Panc1 (cell line): ENCODE measurements around the gene LGI2. TPM values are rescaled to one million over a fixed set of nuclear protein-coding genes. Genes with fewer than 3 reads are reported as not detected.

ENCODE experiments used
- ATAC-seq: fragments of 200-7000 bp; cut with Tn5 transposase; 2 replicates; pipeline ENCODE4 v1.9.1; 2020; ENCODE audit warnings: mild to moderate bottlenecking, moderate library complexity
- BruUV-seq: library from RNA; stranded (reverse); fragments of 400-500 nt; replicated peaks from 2 replicates; lab custom pipeline; 2021; lab: Mats Ljungman, UMichigan
- CTCF ChIA-PET: fragments of 300-600 bp; sonication (Branson Sonifier 250); formaldehyde crosslinking; loops from one replicate; lab custom pipeline; 2022; ENCODE audit warnings: antibody characterized with exemption; lab: Charles Lee
- POLR2A ChIA-PET: fragments of 300-600 bp; sonication (Branson Sonifier 250); formaldehyde crosslinking; loops from one replicate; lab custom pipeline; 2022; ENCODE audit warnings: antibody characterized with exemption; lab: Charles Lee
- DNase-seq: peaks from one replicate; pipeline ENCODE4 v3.0.0-alpha.2; 2010; ENCODE audit warnings: low read depth, low spot score
- H3K27ac ChIP-seq: 2 replicates; pipeline ENCODE4 v1.5.1; 2011; ENCODE audit warnings: mild to moderate bottlenecking, low read length, inconsistent platforms
- H3K27me3 ChIP-seq: fragments of 200-500 bp; sonication (Bioruptor generic); 2 replicates; pipeline ENCODE4 v1.6.0; 2014; ENCODE audit warnings: low read length, inconsistent platforms; ENCODE audit not compliant: control insufficient read depth, insufficient read depth
- H3K36me3 ChIP-seq: fragments of 200-500 bp; sonication (Bioruptor generic); 2 replicates; pipeline ENCODE4 v1.5.1; 2014; ENCODE audit warnings: inconsistent platforms, mild to moderate bottlenecking, low read length, moderate library complexity; ENCODE audit not compliant: control insufficient read depth, insufficient read depth
- H3K4me1 ChIP-seq: 2 replicates; pipeline ENCODE4 v1.5.1; 2011; ENCODE audit warnings: inconsistent platforms, mild to moderate bottlenecking, low read length, moderate library complexity; ENCODE audit not compliant: control insufficient read depth, insufficient read depth
- H3K4me3 ChIP-seq, 2 experiments: 2 replicates each; pipeline ENCODE4 v1.5.1; 2011 to 2012; ENCODE audit warnings: low read depth in 2 of 2, low read length in 2 of 2, mild to moderate bottlenecking in 2 of 2, inconsistent platforms in 1 of 2, moderate library complexity in 1 of 2
- H3K9me3 ChIP-seq: fragments of 200-500 bp; sonication (Bioruptor generic); 2 replicates; pipeline ENCODE4 v1.5.1; 2014; ENCODE audit warnings: low read depth, mild to moderate bottlenecking, inconsistent platforms, low read length, moderate library complexity; ENCODE audit not compliant: control insufficient read depth, insufficient read depth
- POLR2AphosphoS5 ChIP-seq: IDR thresholded peaks from 2 replicates; pipeline ENCODE4 v1.6.1; 2012; ENCODE audit warnings: mild to moderate bottlenecking, low read depth, low read length, moderate library complexity
- SIN3A ChIP-seq: IDR thresholded peaks from 2 replicates; pipeline ENCODE4 v1.6.1; 2012; ENCODE audit warnings: low read depth, mild to moderate bottlenecking, low read length, moderate library complexity, borderline replicate concordance; ENCODE audit not compliant: insufficient read depth
- TCF7L2 ChIP-seq: IDR thresholded peaks from 2 replicates; pipeline ENCODE4 v1.6.1; 2011; ENCODE audit warnings: mild to moderate bottlenecking, low read depth, low read length, inconsistent platforms
- in situ Hi-C: cut with HindIII; loops from 2 replicates; pipeline ENCODE4 v1.10.0; 2016; ENCODE audit warnings: low sequenced_read_pairs, low pct_unique_long_range_greater_than_20kb
- intact Hi-C: fragments of 100-400 bp; cut with micrococcal nuclease; formaldehyde crosslinking; loops from one replicate; pipeline ENCODE4 v1.10.0; 2022; ENCODE audit not compliant: unreplicated experiment
- total RNA-seq: library from RNA; stranded (reverse); gene quantifications from one replicate; pipeline ENCODE4 v1.2.1, GENCODE V29; 2021; ENCODE audit not compliant: unreplicated experiment
- TF ChIP-seq, protein P1 (sequence below): fragments of 450-650 bp; IDR thresholded peaks from 2 replicates; pipeline ENCODE4 v1.5.1; 2017; ENCODE audit warnings: mild to moderate bottlenecking
- TF ChIP-seq, protein P2 (sequence below), 2 experiments: IDR thresholded peaks; 2 replicates each; pipeline ENCODE4 v1.6.1; 2011 to 2012; ENCODE audit warnings: low read depth in 2 of 2, control low read depth in 1 of 2, low read length in 1 of 2, mild to moderate bottlenecking in 1 of 2, moderate library complexity in 1 of 2; ENCODE audit not compliant: insufficient read depth in 1 of 2

The LGI2 gene
- total RNA-seq, 1 experiment from 2014 or later: not detected

- no peaks in the 10 kb centered on the region for H3K9me3 ChIP-seq
- ChIA-PET POLR2A (no interaction called here), CTCF (no interaction called here)
- H3K36me3 ChIP-seq: no peaks in the 10 kb centered on the region
- BruUV-seq: no TSS peak
- H3K27me3 ChIP-seq: no peaks in the 10 kb centered on the region
- ATAC-seq (no peak), DNase-seq (no peak)
- no peak overlapping the region for H3K4me3 ChIP-seq
- no peak overlapping the region for H3K27ac ChIP-seq
- no peak for TF ChIP-seq SIN3A
- no peaks in the 10 kb centered on the region for H3K4me1 ChIP-seq
- in situ Hi-C loops: no loop called here
- intact Hi-C loops: no loop called here
Measured at GRCh38 chr4:25076625-25077398, 46.1 kb upstream of the LGI2 start.

DNA sequence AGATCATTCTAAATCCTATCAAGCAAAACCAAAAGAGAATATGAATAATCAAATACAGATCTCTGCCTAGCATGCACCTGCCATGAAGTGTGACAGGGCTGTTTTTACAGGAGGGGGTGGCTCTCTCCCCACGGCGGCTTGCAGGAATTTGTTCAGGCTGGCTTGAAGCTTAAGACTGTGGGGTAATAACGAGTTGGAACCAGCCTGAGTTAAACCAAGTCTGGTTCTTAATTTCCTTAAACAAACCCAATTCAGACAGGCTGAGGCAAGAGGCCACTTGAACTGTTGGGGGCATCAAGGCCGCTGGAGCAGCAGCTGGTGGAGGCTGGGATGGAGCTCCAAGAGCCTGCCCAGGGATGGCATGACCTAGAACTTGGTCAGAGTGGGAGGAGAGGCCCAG, 45.1 kb upstream of the LGI2 start:
- in situ Hi-C loops: no loop called here
- no peak for DNase-seq
- Histone ChIP-seq H3K4me3 (no peak overlapping the region), H3K27ac (no peak overlapping the region), H3K36me3 (no peaks in the 10 kb centered on the region), H3K4me1 (no peaks in the 10 kb centered on the region), H3K27me3 (no peaks in the 10 kb centered on the region), H3K9me3 (no peaks in the 10 kb centered on the region)
- ChIA-PET CTCF (no interaction called here), POLR2A (no interaction called here)
- intact Hi-C loops: no loop called here
- ATAC-seq: no peak
- no TSS peak for BruUV-seq
- TF ChIP-seq, protein P1, sequence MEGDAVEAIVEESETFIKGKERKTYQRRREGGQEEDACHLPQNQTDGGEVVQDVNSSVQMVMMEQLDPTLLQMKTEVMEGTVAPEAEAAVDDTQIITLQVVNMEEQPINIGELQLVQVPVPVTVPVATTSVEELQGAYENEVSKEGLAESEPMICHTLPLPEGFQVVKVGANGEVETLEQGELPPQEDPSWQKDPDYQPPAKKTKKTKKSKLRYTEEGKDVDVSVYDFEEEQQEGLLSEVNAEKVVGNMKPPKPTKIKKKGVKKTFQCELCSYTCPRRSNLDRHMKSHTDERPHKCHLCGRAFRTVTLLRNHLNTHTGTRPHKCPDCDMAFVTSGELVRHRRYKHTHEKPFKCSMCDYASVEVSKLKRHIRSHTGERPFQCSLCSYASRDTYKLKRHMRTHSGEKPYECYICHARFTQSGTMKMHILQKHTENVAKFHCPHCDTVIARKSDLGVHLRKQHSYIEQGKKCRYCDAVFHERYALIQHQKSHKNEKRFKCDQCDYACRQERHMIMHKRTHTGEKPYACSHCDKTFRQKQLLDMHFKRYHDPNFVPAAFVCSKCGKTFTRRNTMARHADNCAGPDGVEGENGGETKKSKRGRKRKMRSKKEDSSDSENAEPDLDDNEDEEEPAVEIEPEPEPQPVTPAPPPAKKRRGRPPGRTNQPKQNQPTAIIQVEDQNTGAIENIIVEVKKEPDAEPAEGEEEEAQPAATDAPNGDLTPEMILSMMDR: no peak
- TF ChIP-seq, protein P2, sequence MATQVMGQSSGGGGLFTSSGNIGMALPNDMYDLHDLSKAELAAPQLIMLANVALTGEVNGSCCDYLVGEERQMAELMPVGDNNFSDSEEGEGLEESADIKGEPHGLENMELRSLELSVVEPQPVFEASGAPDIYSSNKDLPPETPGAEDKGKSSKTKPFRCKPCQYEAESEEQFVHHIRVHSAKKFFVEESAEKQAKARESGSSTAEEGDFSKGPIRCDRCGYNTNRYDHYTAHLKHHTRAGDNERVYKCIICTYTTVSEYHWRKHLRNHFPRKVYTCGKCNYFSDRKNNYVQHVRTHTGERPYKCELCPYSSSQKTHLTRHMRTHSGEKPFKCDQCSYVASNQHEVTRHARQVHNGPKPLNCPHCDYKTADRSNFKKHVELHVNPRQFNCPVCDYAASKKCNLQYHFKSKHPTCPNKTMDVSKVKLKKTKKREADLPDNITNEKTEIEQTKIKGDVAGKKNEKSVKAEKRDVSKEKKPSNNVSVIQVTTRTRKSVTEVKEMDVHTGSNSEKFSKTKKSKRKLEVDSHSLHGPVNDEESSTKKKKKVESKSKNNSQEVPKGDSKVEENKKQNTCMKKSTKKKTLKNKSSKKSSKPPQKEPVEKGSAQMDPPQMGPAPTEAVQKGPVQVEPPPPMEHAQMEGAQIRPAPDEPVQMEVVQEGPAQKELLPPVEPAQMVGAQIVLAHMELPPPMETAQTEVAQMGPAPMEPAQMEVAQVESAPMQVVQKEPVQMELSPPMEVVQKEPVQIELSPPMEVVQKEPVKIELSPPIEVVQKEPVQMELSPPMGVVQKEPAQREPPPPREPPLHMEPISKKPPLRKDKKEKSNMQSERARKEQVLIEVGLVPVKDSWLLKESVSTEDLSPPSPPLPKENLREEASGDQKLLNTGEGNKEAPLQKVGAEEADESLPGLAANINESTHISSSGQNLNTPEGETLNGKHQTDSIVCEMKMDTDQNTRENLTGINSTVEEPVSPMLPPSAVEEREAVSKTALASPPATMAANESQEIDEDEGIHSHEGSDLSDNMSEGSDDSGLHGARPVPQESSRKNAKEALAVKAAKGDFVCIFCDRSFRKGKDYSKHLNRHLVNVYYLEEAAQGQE (IDR thresholded peaks at IDR 0.05; ENCODE audit: insufficient read depth in 1 of 2, low read depth in 2 of 2, low read length in 1 of 2): no peak
- TF ChIP-seq SIN3A: no peak
- TF ChIP-seq TCF7L2: no peak
- no peak for TF ChIP-seq POLR2AphosphoS5

- Histone ChIP-seq H3K9me3 (no peaks in the 10 kb centered on the region), H3K27ac (no peak overlapping the region), H3K36me3 (no peaks in the 10 kb centered on the region), H3K27me3 (no peaks in the 10 kb centered on the region), H3K4me1 (no peaks in the 10 kb centered on the region), H3K4me3 (no peak overlapping the region)
- BruUV-seq: no TSS peak
- DNase-seq: no peak
- POLR2A ChIA-PET: no interaction called here
- TF ChIP-seq SIN3A (no peak), POLR2AphosphoS5 (no peak), TCF7L2 (no peak)
- TF ChIP-seq, protein P1: no peak
- in situ Hi-C loops (no loop called here), intact Hi-C loops (no loop called here)
- no peak for ATAC-seq
- CTCF ChIA-PET: no interaction called here
Measured at GRCh38 chr4:25075129-25075528, 44.4 kb upstream of the LGI2 start.
